Stimulated activated CD8-positive, alpha-beta memory T cell treated with anti-CD3 and anti-CD28 coated beads, Interleukin-7, amount 100 ng/mL, for 1 hour (primary cell): ENCODE measurements around the gene CNTNAP2.

Experiments used
- DNase-seq, 2 donors: peaks; one replicate each; pipeline ENCODE4 v3.0.0-alpha.2; 2020; ENCODE audit warnings: low read depth in 2 of 2

CNTNAP2 gene

DNA sequence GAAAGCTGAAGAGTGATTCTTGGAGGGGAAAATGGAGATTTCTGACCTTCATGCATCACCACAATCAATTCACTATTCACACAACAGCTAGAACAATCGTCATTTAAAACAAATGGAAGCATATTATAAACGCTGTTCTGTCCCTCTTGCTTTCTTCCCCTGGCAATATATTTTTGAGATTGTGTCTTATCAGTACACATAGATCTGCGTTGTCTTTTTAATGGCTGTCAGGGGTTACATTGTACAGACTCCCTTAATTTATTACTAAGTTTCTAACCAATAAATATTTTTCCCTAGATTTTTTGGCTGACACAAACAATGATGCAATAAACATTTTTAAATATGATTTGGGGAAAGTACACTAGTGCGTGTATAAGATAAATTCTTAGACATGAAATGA, 1358.3 kb downstream of the CNTNAP2 start:
- no peak for DNase-seq

DNA sequence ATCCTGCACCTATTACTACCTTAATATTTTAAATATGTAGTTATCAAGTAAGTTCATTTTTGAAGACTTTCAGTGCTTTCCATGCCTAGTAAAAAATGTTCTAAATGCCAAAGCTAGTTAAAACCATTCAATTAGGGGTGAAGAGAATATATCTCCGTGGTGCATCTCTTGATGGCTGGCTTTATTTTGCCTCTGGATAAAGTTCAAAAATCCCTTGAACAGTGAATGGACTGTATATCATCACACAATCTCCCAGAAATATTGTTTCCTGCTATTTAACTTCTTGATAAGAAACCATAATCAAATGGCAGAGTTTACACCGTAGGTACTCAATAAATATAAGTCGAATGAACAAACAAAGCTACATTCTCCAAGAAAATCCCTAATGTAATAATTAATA, 1360.9 kb downstream of the CNTNAP2 start:
- DNase-seq = no peak

DNA sequence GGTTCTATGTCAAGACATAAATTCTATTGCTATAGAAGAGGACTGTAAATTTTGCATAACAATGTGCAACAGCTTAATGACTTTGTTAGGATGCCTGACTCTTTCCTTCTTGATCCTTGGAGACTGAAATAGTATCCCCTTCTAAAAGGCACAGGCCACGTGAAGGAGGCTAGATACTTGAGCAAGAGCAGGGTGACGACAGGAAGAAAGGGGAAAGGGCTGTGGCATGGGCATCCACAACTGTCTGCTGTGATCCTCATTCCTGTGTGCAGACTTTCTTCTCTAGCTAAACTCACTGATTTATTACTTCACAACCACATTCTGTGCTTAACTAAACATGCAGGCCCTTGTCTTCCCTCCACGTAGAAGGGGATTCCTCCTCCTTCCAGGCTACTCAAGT, 1362.2 kb downstream of the CNTNAP2 start:
- DNase-seq = no peak

- DNase-seq = no peak
Measured at GRCh38 chr7:147483634-147484292, 1367.2 kb downstream of the CNTNAP2 start.

DNA sequence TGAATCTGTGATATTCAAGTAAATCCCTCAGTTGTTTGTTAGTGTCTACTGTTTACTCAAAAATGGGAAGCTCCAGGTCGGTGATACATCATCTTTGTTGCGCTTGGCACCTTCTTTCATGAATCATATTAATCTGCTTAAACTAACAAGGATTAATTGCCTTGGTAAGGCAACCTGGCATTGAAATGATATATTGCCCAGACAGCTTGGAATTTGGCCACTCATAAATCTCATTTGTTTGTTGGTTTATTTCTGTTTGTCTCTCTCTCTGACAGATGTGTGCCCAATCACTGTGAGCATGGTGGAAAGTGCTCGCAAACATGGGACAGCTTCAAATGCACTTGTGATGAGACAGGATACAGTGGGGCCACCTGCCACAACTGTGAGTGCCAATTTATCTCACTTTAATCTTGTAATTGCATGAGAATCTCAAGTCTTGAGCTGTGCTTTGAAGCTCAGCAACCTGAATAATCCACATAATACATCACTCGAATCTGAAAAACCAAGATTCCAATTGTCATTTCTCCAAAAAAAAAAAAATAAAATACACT, 1369.1 kb downstream of the CNTNAP2 start:
- no peak for DNase-seq

GRCh38 chr7:147492606-147493005, 1376.0 kb downstream of the CNTNAP2 start:
- DNase-seq = no peak

GRCh38 chr7:147496209-147496608, 1379.6 kb downstream of the CNTNAP2 start:
- no peak for DNase-seq

GRCh38 chr7:147497246-147497645, 1380.6 kb downstream of the CNTNAP2 start:
- no peak for DNase-seq

DNA sequence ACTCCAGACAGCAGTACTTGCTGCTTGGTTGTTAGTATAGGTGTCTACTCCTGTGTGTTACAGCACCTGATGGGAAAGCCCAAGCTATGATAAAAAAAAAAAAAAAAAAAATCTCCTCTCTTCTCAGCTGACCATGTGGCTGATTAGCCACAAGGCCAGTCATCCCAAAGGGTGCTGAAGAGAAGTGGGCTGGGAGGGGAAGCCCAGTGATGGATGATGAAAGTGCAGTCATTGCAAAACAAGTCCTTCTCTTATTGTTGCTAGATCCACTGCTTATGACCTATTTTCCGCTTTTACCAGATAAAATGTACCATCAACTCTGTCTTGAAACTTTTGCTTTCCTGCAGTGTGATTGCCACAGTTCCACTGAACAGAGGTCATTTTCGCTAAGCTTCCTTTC, 1381.5 kb downstream of the CNTNAP2 start:
- no peak for DNase-seq

DNA sequence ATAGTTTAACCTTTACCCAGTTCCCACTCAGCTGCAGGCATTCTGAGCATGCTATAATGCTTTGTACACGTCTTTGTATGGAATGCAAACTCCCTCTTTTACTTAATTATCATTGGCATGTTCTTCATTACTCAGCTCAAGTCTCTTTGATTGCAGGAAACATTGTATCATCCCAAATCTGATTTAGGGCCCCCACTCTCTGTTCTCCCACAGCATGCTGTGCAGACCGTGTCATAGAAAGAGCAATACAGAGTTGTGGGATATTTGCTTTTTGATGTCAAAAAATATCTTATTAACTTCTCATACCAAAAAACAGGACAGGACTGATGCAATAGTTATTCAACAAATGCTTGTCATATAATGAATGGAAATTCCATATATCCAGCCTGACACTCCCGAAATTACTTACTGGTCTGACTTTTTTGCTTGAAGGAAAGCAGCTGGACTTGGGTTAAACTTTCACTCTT, 1392.5 kb downstream of the CNTNAP2 start:
- DNase-seq = no peak

DNA sequence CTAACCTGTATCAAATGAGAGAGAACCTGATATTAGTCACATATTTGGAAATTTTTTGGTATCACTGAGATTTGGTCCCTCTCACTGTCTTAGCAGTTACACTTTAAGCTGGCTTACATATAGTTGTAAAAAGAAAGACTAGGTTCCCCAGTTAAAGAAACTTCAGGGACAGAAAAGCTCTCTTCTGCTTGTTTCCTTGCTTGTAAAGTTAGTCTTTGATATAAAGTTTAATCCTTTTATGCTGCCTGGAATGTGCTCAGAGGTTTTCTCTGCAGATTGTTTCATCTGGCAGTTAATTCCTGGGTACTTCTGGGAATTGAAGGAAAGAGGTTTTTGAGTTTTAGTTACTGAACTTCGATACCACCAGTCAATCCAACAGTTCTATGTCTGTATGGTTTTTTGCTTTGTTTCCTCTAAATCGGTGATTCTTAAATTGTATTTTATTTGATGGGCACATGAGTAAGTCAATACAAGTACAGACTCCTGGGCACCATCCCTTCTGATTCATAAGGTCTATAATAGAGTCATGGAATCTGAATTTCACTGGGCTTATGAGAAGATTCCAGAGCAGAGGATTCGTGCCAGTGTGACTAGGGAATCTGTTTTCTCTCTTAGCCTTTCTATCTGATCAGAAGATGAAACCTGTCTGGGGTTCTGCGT, 1393.1 kb downstream of the CNTNAP2 start:
- no peak for DNase-seq

DNA sequence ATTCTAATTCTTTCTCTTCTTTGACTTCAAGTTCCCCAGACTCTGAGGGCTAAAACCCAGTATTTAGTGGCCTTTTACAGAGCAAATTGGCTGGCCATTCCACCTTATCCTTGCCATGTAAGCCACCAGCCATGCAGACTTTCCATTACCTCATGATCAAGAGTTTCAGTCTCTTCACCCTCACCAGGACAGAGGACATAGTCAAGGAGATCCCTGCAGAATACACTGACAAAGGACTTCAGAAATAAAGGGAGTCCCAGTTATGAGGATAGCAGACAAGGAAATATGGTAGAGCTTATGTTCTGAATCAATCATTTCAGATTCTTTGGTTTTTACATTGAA, 1393.6 kb downstream of the CNTNAP2 start:
- no peak for DNase-seq

- DNase-seq = no peak
Measured at GRCh38 chr7:147510923-147511322, 1394.3 kb downstream of the CNTNAP2 start.

- no peak for DNase-seq
Measured at GRCh38 chr7:147513451-147513850, 1396.8 kb downstream of the CNTNAP2 start.

DNA sequence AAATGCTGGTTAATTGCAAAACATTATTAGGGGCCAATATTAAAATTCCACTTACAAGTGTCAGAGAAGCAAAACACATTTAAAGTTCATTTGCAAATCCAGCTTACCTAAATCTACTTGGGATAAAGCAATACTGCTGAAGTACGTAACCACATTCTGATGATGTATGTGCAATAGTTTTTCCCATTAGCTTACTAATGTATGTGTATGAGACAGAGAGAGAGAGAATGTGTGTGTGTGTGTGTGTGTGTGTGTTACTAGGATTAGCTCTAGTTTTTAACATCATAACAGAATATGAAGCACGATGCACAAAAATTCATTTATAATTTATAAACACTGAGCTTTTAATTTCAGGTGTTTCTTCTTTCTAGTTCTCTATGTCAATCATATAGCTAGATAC, 1399.8 kb downstream of the CNTNAP2 start:
- DNase-seq = no peak

DNA sequence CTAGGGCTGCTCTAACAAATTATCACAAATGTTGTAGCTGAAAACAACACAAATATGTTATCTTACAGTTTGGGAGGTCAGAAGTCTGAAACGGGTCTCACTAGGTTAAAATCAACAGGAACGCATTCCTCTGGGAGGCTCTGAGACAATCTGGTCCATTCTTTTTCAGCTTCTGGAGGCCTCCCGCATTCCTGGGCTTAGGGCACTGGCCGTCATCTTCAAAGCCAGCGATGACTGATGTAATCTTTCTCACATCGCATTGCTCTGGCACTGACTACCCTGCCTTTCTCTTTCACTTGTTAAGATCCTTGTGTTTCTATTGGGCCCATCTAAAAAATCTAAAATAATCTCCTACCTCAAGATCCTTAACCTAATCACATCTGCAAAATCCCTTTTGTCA, 1402.5 kb downstream of the CNTNAP2 start:
- DNase-seq = no peak

- DNase-seq = no peak
Measured at GRCh38 chr7:147523056-147523455, 1406.5 kb downstream of the CNTNAP2 start.

- DNase-seq = no peak
Measured at GRCh38 chr7:147524726-147525250, 1408.2 kb downstream of the CNTNAP2 start.

DNA sequence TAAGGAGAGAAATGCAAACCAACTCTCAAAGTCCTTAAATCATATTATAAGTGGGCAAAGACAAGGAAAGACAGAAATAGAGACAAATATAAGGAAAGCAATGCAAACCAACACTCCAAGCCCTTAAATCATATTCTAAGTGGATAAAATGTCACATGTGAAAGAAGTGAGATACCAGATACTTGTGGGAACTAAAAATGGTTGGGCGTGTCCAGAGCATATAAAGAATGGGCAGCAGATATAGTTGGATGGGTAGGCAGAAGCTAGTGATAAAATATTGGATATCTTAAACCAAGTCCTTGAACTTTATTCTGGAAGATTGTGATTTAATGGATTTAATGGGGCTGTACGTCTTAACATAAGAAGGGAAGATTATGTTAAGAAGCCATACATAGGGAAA, 1408.7 kb downstream of the CNTNAP2 start:
- no peak for DNase-seq

DNA sequence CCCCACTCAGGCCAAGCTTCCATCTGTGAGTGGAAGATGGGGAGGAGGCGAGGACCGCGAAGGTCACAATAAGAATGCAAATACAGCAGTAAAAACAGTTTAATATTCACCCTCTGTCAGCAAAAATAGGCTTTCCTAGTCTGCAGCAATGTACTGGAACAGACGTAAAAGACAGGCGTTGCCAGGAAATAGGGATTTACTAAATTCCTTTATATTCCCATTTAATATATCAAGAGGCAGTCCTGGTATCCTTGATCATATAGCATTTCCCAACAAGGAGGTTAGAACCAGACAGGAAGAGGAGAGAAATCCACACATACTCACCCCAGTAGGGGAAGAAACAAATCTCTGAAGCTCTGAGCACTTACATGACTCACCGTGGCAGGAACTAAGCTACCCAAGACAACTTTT, 1419.1 kb downstream of the CNTNAP2 start:
- DNase-seq = no peak

DNA sequence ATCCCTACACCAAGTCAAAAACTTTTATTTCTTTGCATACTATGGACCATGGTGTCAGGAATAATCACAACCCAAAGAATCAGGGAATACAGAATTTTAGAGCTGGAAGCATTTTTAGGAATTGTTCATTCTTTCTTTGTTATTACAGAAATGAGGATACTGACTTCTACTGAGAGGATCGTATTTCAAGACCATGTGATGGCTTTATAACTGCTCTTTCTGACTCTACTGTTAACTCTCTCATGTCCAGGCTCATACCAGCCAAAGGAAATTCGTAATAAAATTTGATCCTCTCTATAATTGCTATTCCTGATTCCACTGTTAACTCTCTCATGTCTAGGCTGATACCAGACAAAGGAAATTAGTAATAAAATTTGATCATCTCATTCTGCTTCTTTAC, 1423.1 kb downstream of the CNTNAP2 start:
- no peak for DNase-seq

GRCh38 chr7:147540743-147541142, 1424.1 kb downstream of the CNTNAP2 start:
- DNase-seq = no peak

DNA sequence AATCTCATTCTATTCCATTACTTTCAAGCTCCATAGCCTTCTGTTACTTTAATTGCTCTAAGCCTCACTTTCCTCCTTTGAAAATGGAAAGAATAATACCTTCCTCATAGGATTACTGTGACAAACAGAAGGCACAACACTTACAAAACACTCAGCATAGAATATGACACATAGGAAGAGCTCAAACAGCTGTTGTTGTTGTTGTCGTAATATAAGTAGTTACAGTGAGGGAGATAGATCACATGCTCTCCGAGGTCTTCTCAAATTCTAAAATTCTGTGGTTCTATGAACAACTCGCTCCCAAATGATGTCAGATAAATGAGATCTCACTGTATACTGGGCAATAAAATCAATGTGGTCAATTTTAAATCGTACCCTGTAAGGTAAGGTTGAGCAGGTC, 1424.7 kb downstream of the CNTNAP2 start:
- DNase-seq = no peak
